LNCAP (cell line): ENCODE measurements around the gene CEP41.

Source experiments
- TF ChIP-seq, protein P1 (sequence below): fragments of 450-650 bp; IDR thresholded peaks from 2 replicates; pipeline ENCODE4 v1.5.1; 2017; ENCODE audit warnings: mild to moderate bottlenecking

Gene CEP41

DNA sequence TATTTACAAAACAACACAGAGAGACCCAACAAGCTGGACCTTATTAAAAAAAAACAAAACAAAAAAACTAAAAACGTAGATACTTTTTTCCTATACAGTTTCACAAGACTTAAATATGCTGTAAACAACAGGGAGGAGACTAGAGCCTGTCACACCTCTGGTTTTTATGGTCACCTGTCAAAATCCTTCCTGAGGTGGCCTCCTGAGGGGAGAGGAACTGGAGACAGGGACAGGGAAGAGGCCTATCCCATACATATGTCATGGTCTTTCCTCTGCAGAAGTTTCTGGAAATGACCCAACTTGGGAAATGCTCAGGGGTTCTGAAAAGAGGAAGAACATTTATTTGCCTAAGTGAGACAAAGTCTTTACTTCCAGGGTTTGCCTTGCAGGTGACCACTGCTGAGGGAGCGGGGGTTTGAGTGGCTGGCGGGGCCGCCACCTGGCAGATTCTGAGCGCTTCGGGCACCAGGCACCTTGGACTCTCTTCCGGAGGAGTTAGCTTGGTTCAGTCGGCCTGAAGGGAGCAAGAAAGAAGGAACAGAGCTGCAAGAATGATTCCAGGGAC is 42.2 kb downstream of the CEP41 start:
- TF ChIP-seq, protein P1, sequence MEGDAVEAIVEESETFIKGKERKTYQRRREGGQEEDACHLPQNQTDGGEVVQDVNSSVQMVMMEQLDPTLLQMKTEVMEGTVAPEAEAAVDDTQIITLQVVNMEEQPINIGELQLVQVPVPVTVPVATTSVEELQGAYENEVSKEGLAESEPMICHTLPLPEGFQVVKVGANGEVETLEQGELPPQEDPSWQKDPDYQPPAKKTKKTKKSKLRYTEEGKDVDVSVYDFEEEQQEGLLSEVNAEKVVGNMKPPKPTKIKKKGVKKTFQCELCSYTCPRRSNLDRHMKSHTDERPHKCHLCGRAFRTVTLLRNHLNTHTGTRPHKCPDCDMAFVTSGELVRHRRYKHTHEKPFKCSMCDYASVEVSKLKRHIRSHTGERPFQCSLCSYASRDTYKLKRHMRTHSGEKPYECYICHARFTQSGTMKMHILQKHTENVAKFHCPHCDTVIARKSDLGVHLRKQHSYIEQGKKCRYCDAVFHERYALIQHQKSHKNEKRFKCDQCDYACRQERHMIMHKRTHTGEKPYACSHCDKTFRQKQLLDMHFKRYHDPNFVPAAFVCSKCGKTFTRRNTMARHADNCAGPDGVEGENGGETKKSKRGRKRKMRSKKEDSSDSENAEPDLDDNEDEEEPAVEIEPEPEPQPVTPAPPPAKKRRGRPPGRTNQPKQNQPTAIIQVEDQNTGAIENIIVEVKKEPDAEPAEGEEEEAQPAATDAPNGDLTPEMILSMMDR = no peak

DNA sequence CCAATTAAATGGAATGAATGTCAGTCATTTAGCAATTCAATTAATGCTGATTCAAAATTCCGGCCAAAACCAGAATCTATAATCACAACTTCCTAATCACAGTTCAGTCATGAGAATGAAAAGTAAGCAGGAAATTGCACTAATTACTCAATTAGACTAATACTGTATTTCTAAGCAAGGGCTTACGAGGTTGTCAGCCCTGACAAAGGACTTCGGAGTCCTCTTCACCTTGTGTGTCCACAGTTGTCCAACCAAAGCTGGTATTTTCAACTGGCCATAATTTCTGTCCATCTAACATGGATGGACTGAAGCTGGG is 43.1 kb downstream of the CEP41 start:
- TF ChIP-seq, protein P1 = no peak

DNA sequence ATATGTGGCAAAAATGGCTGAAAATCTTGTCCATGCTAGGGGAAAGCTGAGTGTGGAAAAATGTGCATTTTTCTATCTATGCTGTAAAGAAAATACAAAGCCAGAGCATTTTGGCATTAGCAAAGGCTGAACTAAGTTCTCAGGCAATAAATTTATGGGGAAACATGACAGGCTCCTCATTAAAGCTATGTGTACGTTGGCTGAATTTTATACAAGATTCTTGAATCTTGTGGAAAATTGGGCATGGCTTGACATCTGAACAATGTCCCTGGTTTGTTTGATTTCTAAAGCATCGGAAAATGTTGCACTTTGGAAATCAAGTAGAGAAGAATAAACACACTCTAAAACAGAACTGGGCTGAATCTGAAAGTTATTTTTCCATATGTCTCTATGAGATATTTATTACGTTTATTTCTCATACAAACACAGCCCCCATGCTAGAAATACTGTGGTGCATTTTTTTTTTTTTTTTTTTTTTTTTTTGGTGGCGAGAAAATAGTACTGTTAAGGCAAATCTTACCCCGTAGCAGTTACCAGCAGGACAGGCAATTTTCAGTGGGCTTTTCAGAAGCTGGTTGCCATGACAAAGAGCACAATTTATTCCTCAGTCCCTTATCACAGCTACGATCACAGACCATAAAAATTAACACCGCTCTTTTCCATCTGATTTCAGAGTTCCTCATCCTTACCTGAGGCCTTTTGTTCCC is 43.6 kb downstream of the CEP41 start:
- TF ChIP-seq, protein P1 = no peak

DNA sequence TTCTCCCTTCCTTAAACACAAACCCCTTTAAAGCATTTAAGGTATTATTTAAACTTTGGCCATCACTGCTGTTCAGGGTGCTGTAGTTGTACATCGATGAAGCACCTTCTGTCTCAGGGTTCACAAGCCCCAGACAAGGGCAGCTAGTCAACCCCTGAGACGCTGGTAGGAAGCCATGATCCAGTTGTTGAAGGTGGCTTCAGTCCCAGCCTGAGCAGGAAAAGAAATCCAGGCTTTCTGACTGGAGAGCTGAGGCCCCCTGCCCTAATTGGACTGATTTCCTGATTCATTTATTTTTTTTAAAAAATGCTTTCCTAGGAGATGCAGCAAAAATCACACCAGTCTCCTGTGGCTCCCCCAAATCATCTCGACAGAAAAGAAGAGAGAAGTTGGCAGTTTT is 44.7 kb downstream of the CEP41 start:
- TF ChIP-seq, protein P1 = no peak

DNA sequence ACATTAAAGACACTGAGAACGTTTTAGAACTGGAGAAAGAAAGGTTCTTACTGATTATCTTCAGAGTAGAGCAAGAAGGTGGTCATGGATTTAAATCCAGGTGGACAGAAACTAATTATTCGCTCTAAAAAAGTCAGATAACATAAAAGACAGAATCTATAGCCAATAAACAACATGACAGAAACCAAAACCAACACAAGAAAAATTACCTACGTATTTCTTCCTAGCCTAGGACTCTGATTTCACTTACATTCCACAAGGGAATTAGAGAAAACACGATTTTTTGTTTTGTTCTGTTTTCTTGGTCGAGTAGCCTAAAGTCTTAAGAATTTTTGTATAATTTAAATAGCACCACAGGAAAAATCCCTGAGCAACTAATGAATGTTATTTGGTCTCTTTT is 45.4 kb downstream of the CEP41 start:
- TF ChIP-seq, protein P1 = no peak

DNA sequence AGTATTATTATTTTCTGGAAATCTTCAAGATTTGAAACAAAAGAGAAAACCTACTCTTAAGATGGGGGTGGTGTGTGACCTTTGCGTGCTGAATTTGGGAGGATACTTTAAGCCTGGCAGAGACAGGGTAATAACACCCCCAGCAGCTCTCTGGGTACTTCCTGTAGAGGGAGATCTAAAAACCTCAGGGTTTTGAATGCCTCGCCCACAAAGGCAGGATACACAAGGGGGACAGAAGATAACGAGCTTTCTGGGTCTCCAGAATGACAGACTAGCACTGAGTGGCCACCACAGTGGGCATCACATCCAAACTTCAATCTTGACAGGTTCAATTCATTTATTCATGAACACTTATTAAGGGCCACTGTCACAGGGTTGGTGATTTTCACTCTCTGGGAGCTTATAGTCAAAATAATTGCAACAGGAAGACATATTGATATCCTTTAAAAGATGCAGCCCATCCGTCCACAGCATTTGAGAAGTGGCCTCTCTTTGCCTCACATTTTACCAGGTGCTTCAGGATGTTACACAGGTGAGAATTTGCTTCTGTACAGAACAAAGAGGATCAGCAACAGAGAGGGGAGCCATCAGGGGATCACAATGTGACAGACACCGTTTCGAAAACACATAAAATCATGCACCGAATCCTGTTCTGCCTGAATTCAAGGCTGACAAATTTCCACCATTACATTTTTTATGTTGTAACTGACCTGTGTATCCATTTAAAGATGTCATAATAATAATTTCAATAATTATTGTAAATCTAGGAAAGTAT is 46.2 kb downstream of the CEP41 start:
- TF ChIP-seq, protein P1 = no peak

DNA sequence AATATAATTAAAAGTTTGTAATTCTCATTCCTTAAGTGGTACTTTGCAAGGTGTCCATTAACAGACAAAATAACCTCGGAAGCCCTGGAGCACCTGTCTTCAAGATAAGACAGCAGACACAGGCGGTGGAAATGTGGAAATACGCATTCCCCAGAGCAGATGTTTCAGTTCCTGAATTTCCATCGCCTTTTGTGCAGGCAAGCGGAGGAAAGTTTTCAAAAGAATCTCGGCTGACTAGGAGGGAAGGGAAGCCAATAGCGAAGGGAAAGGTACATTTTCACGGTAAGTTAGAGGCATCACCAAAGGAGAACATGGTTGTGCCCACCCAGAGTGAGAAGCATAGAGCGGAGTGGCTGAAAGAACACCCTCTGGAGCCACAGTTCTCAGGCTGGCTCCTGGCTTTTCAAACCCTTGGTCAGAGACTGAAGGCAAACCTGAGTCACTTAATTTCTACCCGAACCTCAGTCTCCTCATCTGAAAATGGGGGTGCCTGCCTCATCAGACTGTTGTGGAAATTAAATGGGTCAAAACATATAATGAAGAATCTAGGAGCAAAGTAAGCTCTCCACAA is 46.9 kb downstream of the CEP41 start:
- TF ChIP-seq, protein P1 = no peak
